Sigmoid colon (tissue), 4 donors: ENCODE data around the gene GALM.

Experiments used
- POLR2AphosphoS5 ChIP-seq, 4 donors: sonication (generic); formaldehyde crosslinking; IDR thresholded peaks; one replicate each; pipeline ENCODE4 v1.6.1; 2017; ENCODE audit warnings: antibody characterized with exemption in 4 of 4
- TF ChIP-seq, protein P1 (sequence below), 4 experiments: fragments of 450-650 bp in 3 of 4; fragments of 200-600 bp in 1 of 4; IDR thresholded peaks; one replicate each; pipeline ENCODE4 v1.5.1; 2016 to 2019; ENCODE audit warnings: antibody characterized with exemption in 4 of 4, mild to moderate bottlenecking in 3 of 4, moderate library complexity in 2 of 4

DNA sequence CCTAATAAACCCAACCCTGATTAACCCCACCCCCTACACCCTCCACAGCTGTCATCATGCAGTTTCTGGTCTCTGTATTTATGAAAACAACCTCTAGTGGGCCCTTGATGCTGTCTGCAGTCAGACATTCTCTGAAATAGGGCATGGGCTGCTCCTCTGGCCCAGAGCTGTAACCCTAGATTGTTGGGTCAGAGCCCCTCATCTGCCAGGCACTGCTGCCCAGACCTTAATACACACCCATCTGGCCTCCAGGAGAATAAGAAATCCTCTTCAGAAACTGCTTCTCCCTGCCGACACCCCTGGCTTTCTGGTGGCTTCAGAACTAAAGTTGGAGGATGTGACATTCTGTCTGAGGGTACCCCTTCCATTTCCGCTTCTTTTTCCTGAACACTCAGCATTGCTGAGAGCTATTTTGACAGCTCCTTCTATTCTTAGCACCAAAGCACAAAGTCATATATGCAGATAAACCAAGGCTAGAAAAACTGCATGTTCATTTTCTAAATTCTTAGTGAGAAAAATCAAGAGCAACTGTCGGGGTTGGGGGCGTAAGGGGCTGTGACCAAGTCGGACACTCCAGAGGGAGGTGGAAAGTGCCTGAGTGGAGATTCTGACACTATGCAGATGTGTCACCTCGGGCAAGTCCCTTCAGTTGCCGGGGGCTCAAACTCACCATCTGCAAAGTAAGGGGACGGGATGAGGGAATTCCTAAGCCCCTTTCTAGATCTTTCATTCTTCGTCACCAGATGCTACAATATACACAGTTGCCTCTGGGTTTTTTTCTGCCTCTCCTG lies 56.6 kb downstream of the GALM start:
- TF ChIP-seq, protein P1, sequence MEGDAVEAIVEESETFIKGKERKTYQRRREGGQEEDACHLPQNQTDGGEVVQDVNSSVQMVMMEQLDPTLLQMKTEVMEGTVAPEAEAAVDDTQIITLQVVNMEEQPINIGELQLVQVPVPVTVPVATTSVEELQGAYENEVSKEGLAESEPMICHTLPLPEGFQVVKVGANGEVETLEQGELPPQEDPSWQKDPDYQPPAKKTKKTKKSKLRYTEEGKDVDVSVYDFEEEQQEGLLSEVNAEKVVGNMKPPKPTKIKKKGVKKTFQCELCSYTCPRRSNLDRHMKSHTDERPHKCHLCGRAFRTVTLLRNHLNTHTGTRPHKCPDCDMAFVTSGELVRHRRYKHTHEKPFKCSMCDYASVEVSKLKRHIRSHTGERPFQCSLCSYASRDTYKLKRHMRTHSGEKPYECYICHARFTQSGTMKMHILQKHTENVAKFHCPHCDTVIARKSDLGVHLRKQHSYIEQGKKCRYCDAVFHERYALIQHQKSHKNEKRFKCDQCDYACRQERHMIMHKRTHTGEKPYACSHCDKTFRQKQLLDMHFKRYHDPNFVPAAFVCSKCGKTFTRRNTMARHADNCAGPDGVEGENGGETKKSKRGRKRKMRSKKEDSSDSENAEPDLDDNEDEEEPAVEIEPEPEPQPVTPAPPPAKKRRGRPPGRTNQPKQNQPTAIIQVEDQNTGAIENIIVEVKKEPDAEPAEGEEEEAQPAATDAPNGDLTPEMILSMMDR (IDR thresholded peaks at IDR 0.05): no peak
- no peak for TF ChIP-seq POLR2AphosphoS5 (IDR thresholded peaks at IDR 0.05)
